Astrocyte (in vitro differentiated cells and primary cell): ENCODE data around the gene PTPN6. TPM values are rescaled to one million over a fixed set of nuclear protein-coding genes. Genes with fewer than 3 reads are reported as not detected.

ENCODE experiments used
- DNase-seq: peaks from one replicate; pipeline ENCODE4 v3.0.0-alpha.2; 2010; ENCODE audit warnings: low read depth
- FAIRE-seq: peaks from 2 replicates; lab custom pipeline; 2011; peaks lifted over from hg19 to GRCh38; lab: Jason Lieb, UNC
- H2AFZ ChIP-seq: 2 replicates; pipeline ENCODE4 v1.6.0; 2012; ENCODE audit warnings: low read depth, low read length, inconsistent platforms
- H3K27ac ChIP-seq: 2 replicates; pipeline ENCODE4 v1.5.1; 2011; ENCODE audit warnings: low read depth, low read length, inconsistent platforms
- H3K27me3 ChIP-seq: 2 replicates; pipeline ENCODE4 v1.6.0; 2011; ENCODE audit warnings: low read length, inconsistent platforms; ENCODE audit not compliant: insufficient read depth
- H3K36me3 ChIP-seq: 2 replicates; pipeline ENCODE4 v1.5.1; 2011; ENCODE audit warnings: low read length, inconsistent platforms; ENCODE audit not compliant: insufficient read depth
- H3K4me1 ChIP-seq: 2 replicates; pipeline ENCODE4 v1.5.1; 2011; ENCODE audit warnings: low read length, inconsistent platforms; ENCODE audit not compliant: insufficient read depth
- H3K4me2 ChIP-seq: 2 replicates; pipeline ENCODE4 v1.6.0; 2012; ENCODE audit warnings: low read length, inconsistent platforms
- H3K4me3 ChIP-seq: 2 replicates; pipeline ENCODE4 v1.5.1; 2011; ENCODE audit warnings: low read depth, mild to moderate bottlenecking, low read length, inconsistent platforms; ENCODE audit not compliant: insufficient read depth
- H3K79me2 ChIP-seq: 2 replicates; pipeline ENCODE4 v1.6.0; 2012; ENCODE audit warnings: mild to moderate bottlenecking, low read length, inconsistent platforms; ENCODE audit not compliant: insufficient read depth
- H3K9ac ChIP-seq: 2 replicates; pipeline ENCODE4 v1.6.0; 2012; ENCODE audit warnings: mild to moderate bottlenecking, low read length, inconsistent platforms
- H3K9me3 ChIP-seq: 2 replicates; pipeline ENCODE4 v1.5.1; 2012; ENCODE audit warnings: low read depth, mild to moderate bottlenecking, low read length, inconsistent platforms; ENCODE audit not compliant: insufficient read depth
- H4K20me1 ChIP-seq: 2 replicates; pipeline ENCODE4 v1.6.0; 2012; ENCODE audit warnings: low read length, inconsistent platforms; ENCODE audit not compliant: insufficient read depth
- H3K27ac Mint-ChIP-seq: one replicate; pipeline ENCODE4 v1.8.0; 2021; ENCODE audit warnings: mild to moderate bottlenecking, mixed read lengths; ENCODE audit not compliant: unreplicated experiment
- H3K27me3 Mint-ChIP-seq: one replicate; pipeline ENCODE4 v1.8.0; 2021; ENCODE audit warnings: low read depth, mixed read lengths; ENCODE audit not compliant: unreplicated experiment
- H3K36me3 Mint-ChIP-seq: one replicate; pipeline ENCODE4 v1.8.0; 2021; ENCODE audit warnings: low read depth, mixed read lengths; ENCODE audit not compliant: unreplicated experiment
- H3K4me1 Mint-ChIP-seq: one replicate; pipeline ENCODE4 v1.8.0; 2021; ENCODE audit warnings: low read depth, mixed read lengths; ENCODE audit not compliant: unreplicated experiment
- H3K4me3 Mint-ChIP-seq: one replicate; pipeline ENCODE4 v1.8.0; 2021; ENCODE audit warnings: mild to moderate bottlenecking, moderate library complexity, mixed read lengths; ENCODE audit not compliant: unreplicated experiment
- H3K9me3 Mint-ChIP-seq: one replicate; pipeline ENCODE4 v1.8.0; 2021; ENCODE audit warnings: mild to moderate bottlenecking, mixed read lengths; ENCODE audit not compliant: unreplicated experiment
- EZH2 ChIP-seq: IDR thresholded peaks from 2 replicates; pipeline ENCODE4 v1.6.1; 2012; ENCODE audit warnings: mild to moderate bottlenecking, low read length, inconsistent platforms; ENCODE audit not compliant: insufficient read depth
- total RNA-seq: library from RNA; stranded (reverse); gene quantifications from 2 replicates; pipeline ENCODE4 v1.2.1, GENCODE V29; 2021
- TF ChIP-seq, protein P1 (sequence below): IDR thresholded peaks from 2 replicates; pipeline ENCODE4 v1.5.1; 2011; ENCODE audit warnings: low read depth, mild to moderate bottlenecking, inconsistent platforms, low read length, moderate library complexity; ENCODE audit not compliant: insufficient read depth

Gene PTPN6
- total RNA-seq, 1 donor from 2014 or later: 8.9 TPM

DNA sequence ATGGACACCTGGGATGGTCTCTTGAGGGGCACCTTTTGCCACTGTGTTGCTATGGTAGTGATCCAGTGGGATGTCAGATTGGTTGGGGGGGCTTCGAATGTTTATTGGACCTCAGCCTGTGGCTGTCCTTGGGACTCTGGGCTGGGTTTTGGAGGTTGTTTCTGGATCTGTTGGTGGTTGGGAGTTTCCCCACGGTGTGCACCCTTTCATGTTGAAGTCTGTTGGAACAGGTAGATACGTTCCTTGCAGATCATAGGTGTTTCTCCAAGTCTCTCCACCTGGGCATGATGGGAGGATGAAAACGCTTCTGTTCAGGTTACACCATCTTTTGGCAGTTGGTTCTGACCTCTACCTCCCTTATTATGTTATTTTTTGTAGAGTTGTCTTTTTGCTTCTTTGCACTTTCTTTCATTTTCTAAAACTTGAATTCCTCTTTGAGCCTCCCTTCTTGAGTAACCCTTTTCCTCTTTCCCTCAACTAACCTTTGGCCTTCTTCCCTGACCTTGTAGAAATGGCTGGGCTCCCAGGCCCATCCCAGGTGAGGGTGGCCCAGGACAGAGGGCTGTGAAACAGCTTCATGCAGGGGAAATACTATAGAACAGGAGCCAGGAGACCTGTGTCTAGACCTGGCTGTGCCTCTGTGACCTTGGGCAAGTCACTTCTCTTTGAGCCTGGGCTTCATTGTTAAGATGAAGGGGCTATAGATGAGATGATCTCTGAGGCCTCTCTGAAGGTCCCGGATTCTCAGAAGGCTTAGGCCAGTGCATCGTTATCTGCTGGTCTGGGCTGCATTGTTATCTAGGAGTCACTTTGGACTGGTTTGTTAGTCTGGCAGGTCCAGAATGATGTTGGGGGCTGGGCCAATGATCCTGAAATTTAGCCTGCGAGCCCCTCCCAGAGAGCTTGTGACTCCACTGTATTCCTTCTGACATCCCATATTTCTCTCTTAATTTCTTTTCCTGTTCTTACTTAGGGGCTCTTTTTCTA is 21.4 kb upstream of the PTPN6 start:
- TF ChIP-seq, protein P1, sequence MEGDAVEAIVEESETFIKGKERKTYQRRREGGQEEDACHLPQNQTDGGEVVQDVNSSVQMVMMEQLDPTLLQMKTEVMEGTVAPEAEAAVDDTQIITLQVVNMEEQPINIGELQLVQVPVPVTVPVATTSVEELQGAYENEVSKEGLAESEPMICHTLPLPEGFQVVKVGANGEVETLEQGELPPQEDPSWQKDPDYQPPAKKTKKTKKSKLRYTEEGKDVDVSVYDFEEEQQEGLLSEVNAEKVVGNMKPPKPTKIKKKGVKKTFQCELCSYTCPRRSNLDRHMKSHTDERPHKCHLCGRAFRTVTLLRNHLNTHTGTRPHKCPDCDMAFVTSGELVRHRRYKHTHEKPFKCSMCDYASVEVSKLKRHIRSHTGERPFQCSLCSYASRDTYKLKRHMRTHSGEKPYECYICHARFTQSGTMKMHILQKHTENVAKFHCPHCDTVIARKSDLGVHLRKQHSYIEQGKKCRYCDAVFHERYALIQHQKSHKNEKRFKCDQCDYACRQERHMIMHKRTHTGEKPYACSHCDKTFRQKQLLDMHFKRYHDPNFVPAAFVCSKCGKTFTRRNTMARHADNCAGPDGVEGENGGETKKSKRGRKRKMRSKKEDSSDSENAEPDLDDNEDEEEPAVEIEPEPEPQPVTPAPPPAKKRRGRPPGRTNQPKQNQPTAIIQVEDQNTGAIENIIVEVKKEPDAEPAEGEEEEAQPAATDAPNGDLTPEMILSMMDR: no peak
- no peak for TF ChIP-seq EZH2
- H3K36me3 ChIP-seq: peaks cover 7% of the 10 kb centered on the region
- no peaks in the 10 kb centered on the region for H3K27me3 ChIP-seq
- H3K4me2 ChIP-seq: peak overlapping the region; percentile 98
- peak overlapping the region; percentile 100 for H3K4me3 Mint-ChIP-seq
- peaks cover 58% of the 10 kb centered on the region for H3K4me1 Mint-ChIP-seq
- no peaks in the 10 kb centered on the region for H3K27me3 Mint-ChIP-seq
- H3K9me3 Mint-ChIP-seq: no peaks in the 10 kb centered on the region
- no peak overlapping the region for H3K27ac ChIP-seq
- H3K79me2 ChIP-seq: peaks cover 75% of the 10 kb centered on the region
- H3K9ac ChIP-seq: peak overlapping the region; percentile 94
- peak overlapping the region; percentile 85 for H3K4me3 ChIP-seq
- peaks cover 51% of the 10 kb centered on the region for H3K4me1 ChIP-seq
- FAIRE-seq (no peak), DNase-seq (no peak)
- peak overlapping the region; percentile 9 for H3K27ac Mint-ChIP-seq
- H3K36me3 Mint-ChIP-seq: peaks cover 11% of the 10 kb centered on the region
- peaks cover 54% of the 10 kb centered on the region for H4K20me1 ChIP-seq
- H2AFZ ChIP-seq: no peak overlapping the region
- no peaks in the 10 kb centered on the region for H3K9me3 ChIP-seq

DNA sequence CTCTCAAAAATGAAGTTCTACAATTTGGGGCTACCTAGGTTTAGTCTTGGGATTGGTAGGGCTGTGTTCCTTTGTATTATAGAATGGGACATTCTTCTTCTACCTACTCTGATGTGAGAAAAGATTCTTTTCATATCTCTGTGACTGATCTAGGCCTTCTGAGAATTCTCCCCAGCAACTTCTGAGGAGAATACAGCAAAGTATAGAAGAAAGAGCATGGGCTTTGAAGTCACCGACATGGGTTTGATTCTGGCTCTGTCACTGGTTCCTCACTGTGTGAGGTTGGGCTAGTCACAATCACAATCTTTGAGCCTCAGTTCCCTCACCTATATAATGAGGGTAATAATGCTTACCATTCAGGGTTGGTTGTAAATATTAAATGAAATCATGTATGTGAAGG is 18.4 kb upstream of the PTPN6 start:
- H3K27me3 ChIP-seq: no peaks in the 10 kb centered on the region
- H3K9me3 ChIP-seq: no peaks in the 10 kb centered on the region
- peaks cover 59% of the 10 kb centered on the region for H4K20me1 ChIP-seq
- H3K4me3 ChIP-seq: no peak overlapping the region
- Mint-ChIP-seq H3K4me1 (peaks cover 41% of the 10 kb centered on the region), H3K4me3 (peak overlapping the region; percentile 69), H3K27ac (no peak overlapping the region), H3K36me3 (peaks cover 16% of the 10 kb centered on the region), H3K9me3 (no peaks in the 10 kb centered on the region), H3K27me3 (no peaks in the 10 kb centered on the region)
- DNase-seq (no peak), FAIRE-seq (no peak)
- H3K4me2 ChIP-seq: no peak overlapping the region
- peak overlapping the region; percentile 10 for H3K9ac ChIP-seq
- H2AFZ ChIP-seq: no peak overlapping the region
- H3K79me2 ChIP-seq: peaks cover 69% of the 10 kb centered on the region
- H3K4me1 ChIP-seq: peaks cover 40% of the 10 kb centered on the region
- peaks cover 11% of the 10 kb centered on the region for H3K36me3 ChIP-seq
- TF ChIP-seq, protein P1: no peak
- no peak for TF ChIP-seq EZH2
- no peak overlapping the region for H3K27ac ChIP-seq
